Sciatic nerve (tissue), 2 donors: ENCODE results near the gene HBP1. TPM values are rescaled to one million over a fixed set of nuclear protein-coding genes. Genes with fewer than 3 reads are reported as not detected.
"Not testable (repeated sequence)": the region's sequence is repeated elsewhere in the genome, so short reads cannot be mapped to it uniquely, and the experiment has no call there.

ENCODE experiments used
- ATAC-seq: fragments of 200-7000 bp; cut with Tn5 transposase; one replicate; pipeline ENCODE4 v1.9.1; 2020; ENCODE audit warnings: mild to moderate bottlenecking, moderate library complexity
- DNase-seq: peaks from one replicate; pipeline ENCODE4 v3.0.0-alpha.2; 2020; ENCODE audit warnings: low spot score
- intact Hi-C: fragments of 100-400 bp; cut with DNase I; formaldehyde crosslinking; loops from one replicate; pipeline ENCODE4 v1.14.2; 2022
- total RNA-seq: library from RNA; stranded (reverse); fragmentation: NEBNext Ultra II Directional; extraction: Animal tissue kit (Norgen Biotek cat#: 25700); gene quantifications from one replicate; pipeline ENCODE4 v1.2.1, GENCODE V29; 2021
- donor health status: DM: no; HTN: no; CAD: no.
- donor health status: DM: no; HTN: no; CAD: no.

Gene HBP1
- total RNA-seq, 1 donor from 2014 or later, result 78.4 TPM

GRCh38 chr7:107151538-107151937 lies 17.3 kb upstream of the HBP1 start:
- no peak for ATAC-seq
- intact Hi-C loops, result no loop called here
- no peak for DNase-seq

- ATAC-seq, result no peak
- DNase-seq, result no peak
- intact Hi-C loops, result no loop called here
These were observed 16.8 kb upstream of the HBP1 start for GRCh38 chr7:107152011-107152410.

- no peak for DNase-seq
- no peak for ATAC-seq
- intact Hi-C loops, result no loop called here
These were observed 14.0 kb upstream of the HBP1 start for GRCh38 chr7:107154826-107155225.

GRCh38 chr7:107155726-107156125 lies 13.1 kb upstream of the HBP1 start:
- intact Hi-C loops, DNase-seq, ATAC-seq: not testable (repeated sequence)

- ATAC-seq (no peak), DNase-seq (no peak)
- intact Hi-C loops, result no loop called here
These were observed 11.7 kb upstream of the HBP1 start for GRCh38 chr7:107157091-107157490.

GRCh38 chr7:107158028-107158427 lies 10.8 kb upstream of the HBP1 start:
- ATAC-seq, result no peak
- DNase-seq, result no peak
- intact Hi-C loops, result no loop called here

- no peak for ATAC-seq
These were observed 8.4 kb upstream of the HBP1 start for GRCh38 chr7:107160389-107160788.

GRCh38 chr7:107161415-107161814 lies 7.4 kb upstream of the HBP1 start:
- DNase-seq (no peak), ATAC-seq (no peak)
- intact Hi-C loops, result no loop called here

More at GRCh38 chr7:107160389-107160788, 8.4 kb upstream of the HBP1 start:
- no peak for DNase-seq
- intact Hi-C loops, result no loop called here

- ATAC-seq, result no peak
- intact Hi-C loops, result no loop called here
These were observed 6.3 kb upstream of the HBP1 start for GRCh38 chr7:107162475-107162874.

GRCh38 chr7:107164092-107164491 lies 4.7 kb upstream of the HBP1 start:
- ATAC-seq (no peak), DNase-seq (no peak)
- intact Hi-C loops, result no loop called here

More at GRCh38 chr7:107162475-107162874, 6.3 kb upstream of the HBP1 start:
- no peak for DNase-seq

GRCh38 chr7:107165341-107165740 lies 3.5 kb upstream of the HBP1 start:
- intact Hi-C loops, result no loop called here
- DNase-seq, result no peak
- no peak for ATAC-seq

- ATAC-seq, result no peak
- DNase-seq, result no peak
- intact Hi-C loops, result no loop called here
These were observed 1.9 kb upstream of the HBP1 start for GRCh38 chr7:107166736-107167426.

- intact Hi-C loops, result no loop called here
- peak; percentile 36 for ATAC-seq
- no peak for DNase-seq
These were observed 1.1 kb upstream of the HBP1 start for GRCh38 chr7:107167483-107168232.

GRCh38 chr7:107169120-107170050 lies 582 bp downstream of the HBP1 start:
- ATAC-seq, result peak; percentile 85
- peak; percentile 99 for DNase-seq
- intact Hi-C loops, result no loop called here

GRCh38 chr7:107170051-107170915 lies 1.5 kb downstream of the HBP1 start:
- no peak for ATAC-seq
- intact Hi-C loops, result no loop called here

GRCh38 chr7:107171496-107171895 lies 2.7 kb downstream of the HBP1 start:
- ATAC-seq, result no peak
- intact Hi-C loops, result no loop called here
- DNase-seq, result no peak

More at GRCh38 chr7:107170051-107170915, 1.5 kb downstream of the HBP1 start:
- DNase-seq, result no peak

- no peak for ATAC-seq
- intact Hi-C loops, result no loop called here
These were observed 3.7 kb downstream of the HBP1 start for GRCh38 chr7:107172276-107173032.

GRCh38 chr7:107173191-107173590 lies 4.4 kb downstream of the HBP1 start:
- no peak for ATAC-seq
- DNase-seq, result no peak
- intact Hi-C loops, result no loop called here

More at GRCh38 chr7:107172276-107173032, 3.7 kb downstream of the HBP1 start:
- no peak for DNase-seq
